HCT116 (cell line): ENCODE results near the gene SMIM12. TPM values are rescaled to one million over a fixed set of nuclear protein-coding genes. Genes with fewer than 3 reads are reported as not detected.

Source experiments
- ATAC-seq: fragments of 200-7000 bp; cut with Tn5 transposase; 2 replicates; pipeline ENCODE4 v1.9.1; 2020; ENCODE audit warnings: mild to moderate bottlenecking, moderate library complexity
- BruUV-seq: library from RNA; stranded (reverse); fragments of 400-500 nt; replicated peaks from 2 replicates; lab custom pipeline; 2021; lab: Mats Ljungman, UMichigan
- CTCF ChIA-PET: fragments of 300-600 bp; sonication (Branson Sonifier 250); formaldehyde crosslinking; loops from one replicate; lab custom pipeline; 2021; ENCODE audit warnings: antibody characterized with exemption; lab: Charles Lee
- POLR2A ChIA-PET: fragments of 300-600, 350-600 bp; sonication (Branson Sonifier 250); formaldehyde crosslinking; loops from one replicate; lab custom pipeline; 2021; ENCODE audit warnings: antibody characterized with exemption; lab: Charles Lee
- RAD21 ChIA-PET, 2 experiments: fragments of 300-600 bp; sonication (Branson Sonifier 250); formaldehyde crosslinking; loops; one replicate each; lab custom pipeline; 2023; ENCODE audit warnings: low total read pairs in 2 of 2; ENCODE audit not compliant: uncharacterized antibody in 2 of 2, unreplicated experiment in 2 of 2, low non-redundant PET in 1 of 2; lab: Charles Lee
- DNase-seq: peaks from one replicate; pipeline ENCODE4 v3.0.0-alpha.2; 2010; ENCODE audit warnings: low read depth, low spot score
- H2AFZ ChIP-seq: fragments of 200-600 bp; shearing (Covaris generic), sonication (generic); 2 replicates; pipeline ENCODE4 v1.6.1; 2017; ENCODE audit warnings: low read depth, mixed run types, mixed read lengths, antibody characterized with exemption, low read length; ENCODE audit not compliant: poor library complexity, severe bottlenecking
- H3K27ac ChIP-seq: 2 replicates; pipeline ENCODE4 v1.5.1; 2012; ENCODE audit warnings: low read depth, low read length
- H3K27me3 ChIP-seq: fragments of 200-600 bp; sonication (generic); 2 replicates; pipeline ENCODE4 v1.6.1; 2016; ENCODE audit warnings: mixed run types, low read length, mixed read lengths; ENCODE audit not compliant: insufficient read depth
- H3K36me3 ChIP-seq, 2 experiments: fragments of 200-500 bp in 1 of 2; fragments of 200-600 bp in 1 of 2; sonication (Bioruptor generic) in 1 of 2; sonication (generic) in 1 of 2; 2 replicates each; pipeline versions ENCODE4 v1.5.1 to v1.6.1; 2014 to 2016; ENCODE audit warnings: low read length in 2 of 2, inconsistent platforms in 1 of 2, mixed read lengths in 1 of 2, mixed run types in 1 of 2; ENCODE audit not compliant: insufficient read depth in 2 of 2, control insufficient read depth in 1 of 2
- H3K4me1 ChIP-seq, 2 experiments: fragments of 200-600 bp in 1 of 2; sonication (generic) in 1 of 2; 2 replicates each; pipeline versions ENCODE4 v1.5.1 to v1.6.1; 2012 to 2017; ENCODE audit warnings: low read length in 2 of 2, inconsistent platforms in 1 of 2, mild to moderate bottlenecking in 1 of 2, mixed read lengths in 1 of 2, mixed run types in 1 of 2, moderate library complexity in 1 of 2; ENCODE audit not compliant: insufficient read depth in 2 of 2, control insufficient read depth in 1 of 2
- H3K4me2 ChIP-seq: fragments of 200-600 bp; sonication (generic); 2 replicates; pipeline ENCODE4 v1.6.1; 2017; ENCODE audit warnings: mixed run types, low read length, mixed read lengths
- H3K4me3 ChIP-seq, 2 experiments: fragments of 200-600 bp in 1 of 2; sonication (generic) in 1 of 2; replicated peaks in 1 of 2; 2 replicates each; pipeline ENCODE4 v1.5.1; 2011 to 2016; ENCODE audit warnings: low read length in 2 of 2, control low read depth in 1 of 2, low read depth in 1 of 2, mild to moderate bottlenecking in 1 of 2, mixed read lengths in 1 of 2, mixed run types in 1 of 2
- H3K79me2 ChIP-seq: fragments of 200-600 bp; sonication (generic); 2 replicates; pipeline ENCODE4 v1.6.1; 2017; ENCODE audit warnings: mild to moderate bottlenecking, mixed run types, low read length, moderate library complexity, mixed read lengths; ENCODE audit not compliant: insufficient read depth
- H3K9ac ChIP-seq: fragments of 200-600 bp; sonication (generic); 2 replicates; pipeline ENCODE4 v1.6.1; 2016; ENCODE audit warnings: low read length, mixed read lengths
- H3K9me2 ChIP-seq: fragments of 200-600 bp; sonication (generic), shearing (Covaris generic); 2 replicates; pipeline ENCODE4 v1.6.1; 2017; ENCODE audit warnings: mixed run types, mild to moderate bottlenecking, moderate library complexity; ENCODE audit not compliant: insufficient read depth
- H3K9me3 ChIP-seq, 2 experiments: fragments of 200-500 bp in 1 of 2; fragments of 200-600 bp in 1 of 2; sonication (Bioruptor generic) in 1 of 2; sonication (generic) in 1 of 2; 2 replicates each; pipeline ENCODE4 v1.6.1; 2014 to 2017; ENCODE audit warnings: low read length in 2 of 2, mixed read lengths in 2 of 2, inconsistent platforms in 1 of 2, low read depth in 1 of 2, mild to moderate bottlenecking in 1 of 2, mixed run types in 1 of 2, moderate library complexity in 1 of 2; ENCODE audit not compliant: control insufficient read depth in 1 of 2, insufficient read depth in 1 of 2
- H4K20me1 ChIP-seq: fragments of 200-600 bp; sonication (generic), shearing (Covaris generic); 2 replicates; pipeline ENCODE4 v1.6.1; 2017; ENCODE audit warnings: mixed run types, mild to moderate bottlenecking, moderate library complexity; ENCODE audit not compliant: insufficient read depth
- CBX3 ChIP-seq: IDR thresholded peaks from 2 replicates; pipeline ENCODE4 v1.6.1; 2012; ENCODE audit warnings: low read depth
- CEBPB ChIP-seq: IDR thresholded peaks from 2 replicates; pipeline ENCODE4 v1.6.1; 2012; ENCODE audit warnings: low read depth
- EGR1 ChIP-seq: IDR thresholded peaks from 2 replicates; pipeline ENCODE4 v1.6.1; 2012; ENCODE audit warnings: low read depth
- ELF1 ChIP-seq: IDR thresholded peaks from 2 replicates; pipeline ENCODE4 v1.6.1; 2012; ENCODE audit warnings: low read depth, borderline replicate concordance
- EZH2 ChIP-seq: fragments of 200-600 bp; sonication (generic); IDR thresholded peaks from 2 replicates; pipeline ENCODE4 v1.6.1; 2017; ENCODE audit warnings: antibody characterized with exemption, mixed run types
- EZH2phosphoT487 ChIP-seq: fragments of 200-600 bp; IDR thresholded peaks from 2 replicates; pipeline ENCODE4 v1.6.1; 2018; ENCODE audit warnings: antibody characterized with exemption, borderline replicate concordance
- FOSL1 ChIP-seq: IDR thresholded peaks from 2 replicates; pipeline ENCODE4 v1.6.1; 2012; ENCODE audit warnings: low read depth
- JUND ChIP-seq: IDR thresholded peaks from 2 replicates; pipeline ENCODE4 v1.6.1; 2012
- MAX ChIP-seq: IDR thresholded peaks from 2 replicates; pipeline ENCODE4 v1.6.1; 2012
- POLR2A ChIP-seq: IDR thresholded peaks from 2 replicates; pipeline ENCODE4 v1.7.0; 2011; ENCODE audit warnings: borderline replicate concordance; ENCODE audit not compliant: insufficient read depth, insufficient read length; ENCODE audit errors: extremely low read depth
- POLR2AphosphoS5 ChIP-seq: IDR thresholded peaks from 2 replicates; pipeline ENCODE4 v1.6.1; 2011; ENCODE audit warnings: mild to moderate bottlenecking, low read depth, low read length, moderate library complexity
- RAD21 ChIP-seq: IDR thresholded peaks from 2 replicates; pipeline ENCODE4 v1.6.1; 2012; ENCODE audit warnings: low read depth, mild to moderate bottlenecking
- REST ChIP-seq: IDR thresholded peaks from 2 replicates; pipeline ENCODE4 v1.6.1; 2012; ENCODE audit warnings: low read depth
- SIN3A ChIP-seq: IDR thresholded peaks from 2 replicates; pipeline ENCODE4 v1.6.1; 2012; ENCODE audit warnings: low read depth
- SP1 ChIP-seq: IDR thresholded peaks from 2 replicates; pipeline ENCODE4 v1.6.1; 2012; ENCODE audit warnings: low read depth
- SRF ChIP-seq: IDR thresholded peaks from 2 replicates; pipeline ENCODE4 v1.6.1; 2012; ENCODE audit warnings: low read depth
- TCF7L2 ChIP-seq: IDR thresholded peaks from 2 replicates; pipeline ENCODE4 v1.7.0; 2011; ENCODE audit warnings: borderline replicate concordance, inconsistent platforms; ENCODE audit not compliant: insufficient read depth, insufficient read length; ENCODE audit errors: extremely low read depth
- YY1 ChIP-seq: IDR thresholded peaks from 2 replicates; pipeline ENCODE4 v1.6.1; 2011; ENCODE audit warnings: low read length, low read depth, moderate library complexity, mild to moderate bottlenecking; ENCODE audit not compliant: insufficient replicate concordance; ENCODE audit errors: extremely low read depth
- ZFX ChIP-seq: fragments of 450-650 bp; IDR thresholded peaks from 2 replicates; pipeline ENCODE4 v1.6.1; 2017
- ZNF274 ChIP-seq: fragments of 200-500 bp; sonication (Bioruptor generic); IDR thresholded peaks from 2 replicates; pipeline ENCODE4 v1.6.1; 2014; ENCODE audit warnings: mild to moderate bottlenecking, low read depth, low read length, inconsistent platforms
- intact Hi-C: fragments of 100-400 bp; cut with micrococcal nuclease; formaldehyde crosslinking; loops from 2 replicates; pipeline ENCODE4 v1.10.0; 2022
- total RNA-seq: library from RNA; stranded (reverse); gene quantifications from one replicate; pipeline ENCODE4 v1.2.1, GENCODE V29; 2021; ENCODE audit not compliant: unreplicated experiment

Gene SMIM12
- total RNA-seq, 1 experiment from 2014 or later: 31.3 TPM

GRCh38 chr1:34851431-34852105 is 8.0 kb downstream of the SMIM12 start:
- no peaks in the 10 kb centered on the region for H3K9me2 ChIP-seq
- no peak overlapping the region for H3K4me3 ChIP-seq
- BruUV-seq: no TSS peak
- no peaks in the 10 kb centered on the region for H4K20me1 ChIP-seq
- no peak overlapping the region for H3K4me2 ChIP-seq
- ATAC-seq: no peak
- no peaks in the 10 kb centered on the region for H3K4me1 ChIP-seq
- no peaks in the 10 kb centered on the region for H3K9me3 ChIP-seq
- H3K27ac ChIP-seq: no peak overlapping the region
- ChIA-PET CTCF (interaction anchor here (0.9 to 2.1 kb wide), 2 partner anchors 16 to 1379 kb away, joined by 4 to 19 read pairs; partner anchors contain the start of gene ZSCAN20), POLR2A (no interaction called here), RAD21 (no interaction called here)
- peaks cover 10 to 14% of the 10 kb centered on the region in 2 experiments; a peak in 3 of 4 replicates for H3K36me3 ChIP-seq
- H3K9ac ChIP-seq: no peak overlapping the region
- H2AFZ ChIP-seq: no peak overlapping the region
- intact Hi-C loops: loop anchor here (1.0 to 10.0 kb wide), 4 partner anchors 65 to 923 kb away; no protein-coding TSS in a partner anchor
- no peak for DNase-seq
- no peaks in the 10 kb centered on the region for H3K27me3 ChIP-seq
- no peak for TF ChIP-seq CEBPB
- TF ChIP-seq YY1: no peak
- H3K79me2 ChIP-seq: peaks cover 24% of the 10 kb centered on the region

GRCh38 chr1:34850382-34850781 is 9.2 kb downstream of the SMIM12 start:
- no peak for TF ChIP-seq ZFX
- no peak for TF ChIP-seq POLR2A
- no peak for TF ChIP-seq EZH2phosphoT487
- TF ChIP-seq SP1: no peak
- no peak for TF ChIP-seq EZH2
- TF ChIP-seq CBX3: no peak
- TF ChIP-seq REST: no peak
- no peak for TF ChIP-seq POLR2AphosphoS5
- no peak for TF ChIP-seq ZNF274
- TF ChIP-seq TCF7L2: no peak
- TF ChIP-seq RAD21: no peak
- TF ChIP-seq SIN3A: no peak
- no peak for TF ChIP-seq MAX
- TF ChIP-seq ELF1: no peak
- no peak for TF ChIP-seq JUND
- TF ChIP-seq EGR1: no peak
- no peak for TF ChIP-seq CEBPB
- no peak for TF ChIP-seq SRF
- TF ChIP-seq FOSL1: no peak
- no peaks in the 10 kb centered on the region for H3K9me2 ChIP-seq
- H3K9ac ChIP-seq: no peak overlapping the region
- no peak overlapping the region for H3K4me3 ChIP-seq
- no peaks in the 10 kb centered on the region for H4K20me1 ChIP-seq
- no peaks in the 10 kb centered on the region for H3K4me1 ChIP-seq
- H3K4me2 ChIP-seq: no peak overlapping the region
- ATAC-seq: no peak
- peaks cover 5 to 9% of the 10 kb centered on the region in 2 experiments; a peak in 2 of 4 replicates for H3K36me3 ChIP-seq
- H3K79me2 ChIP-seq: peaks cover 13% of the 10 kb centered on the region
- ChIA-PET RAD21 (no interaction called here), POLR2A (no interaction called here), CTCF (no interaction called here)
- H2AFZ ChIP-seq: no peak overlapping the region
- no peaks in the 10 kb centered on the region for H3K9me3 ChIP-seq
- H3K27me3 ChIP-seq: no peaks in the 10 kb centered on the region
- intact Hi-C loops: loop anchor here (10.0 kb wide), 2 partner anchors 444 to 924 kb away; no protein-coding TSS in a partner anchor
- no TSS peak for BruUV-seq
- H3K27ac ChIP-seq: no peak overlapping the region
- DNase-seq: no peak
